HepG2 (cell line): ENCODE data around the gene SSPN. TPM values are rescaled to one million over a fixed set of nuclear protein-coding genes. Genes with fewer than 3 reads are reported as not detected.

ENCODE experiments used
- BCL3 ChIP-seq: sonication (generic); formaldehyde crosslinking; IDR thresholded peaks from 2 replicates; pipeline ENCODE4 v1.5.1; 2020; ENCODE audit warnings: mild to moderate bottlenecking, missing genetic modification reagents, moderate library complexity
- FOXA1 ChIP-seq, 2 experiments: fragments of 450-650 bp in 1 of 2; sonication (generic) in 1 of 2; formaldehyde crosslinking in 1 of 2; IDR thresholded peaks; 2 replicates each; pipeline versions ENCODE4 v1.4.0 to v1.6.1; 2016 to 2020; ENCODE audit warnings: missing genetic modification reagents in 1 of 2
- GATAD2A ChIP-seq: IDR thresholded peaks from 2 replicates; pipeline ENCODE4 v1.6.1; 2016
- GFI1 ChIP-seq: sonication (generic); formaldehyde crosslinking; IDR thresholded peaks from 2 replicates; pipeline ENCODE4 v1.5.0; 2020; ENCODE audit warnings: missing genetic modification reagents, mild to moderate bottlenecking, borderline replicate concordance
- HNF4A ChIP-seq: sonication (generic); formaldehyde crosslinking; IDR thresholded peaks from 2 replicates; pipeline ENCODE4 v1.4.0; 2020; ENCODE audit warnings: missing genetic modification reagents
- MAF1 ChIP-seq: sonication (generic); formaldehyde crosslinking; IDR thresholded peaks from 2 replicates; pipeline ENCODE4 v1.5.0; 2020; ENCODE audit warnings: missing genetic modification reagents, borderline replicate concordance
- MEIS1 ChIP-seq: sonication (generic); formaldehyde crosslinking; IDR thresholded peaks from 2 replicates; pipeline ENCODE4 v1.9.0; 2021; ENCODE audit warnings: mild to moderate bottlenecking, missing genetic modification reagents, moderate library complexity, borderline replicate concordance
- MIXL1 ChIP-seq: IDR thresholded peaks from 2 replicates; pipeline ENCODE4 v1.6.1; 2016
- NR2F6 ChIP-seq, 2 experiments: IDR thresholded peaks; 2 replicates each; pipeline ENCODE4 v1.6.1; 2016; ENCODE audit warnings: antibody characterized with exemption in 1 of 2, mild to moderate bottlenecking in 1 of 2
- PTBP1 ChIP-seq: fragments of 200-400 bp; formaldehyde crosslinking; IDR thresholded peaks from 2 replicates; pipeline ENCODE4 v1.6.1; 2018; ENCODE audit warnings: low read length, low read depth; ENCODE audit not compliant: poor library complexity, severe bottlenecking
- ZNF576 ChIP-seq: sonication (generic); formaldehyde crosslinking; IDR thresholded peaks from 2 replicates; pipeline ENCODE4 v1.4.0; 2020; ENCODE audit warnings: mild to moderate bottlenecking, missing genetic modification reagents
- ZNF710 ChIP-seq: sonication (generic); formaldehyde crosslinking; IDR thresholded peaks from 2 replicates; pipeline ENCODE4 v1.5.0; 2020; ENCODE audit warnings: mild to moderate bottlenecking, missing genetic modification reagents, borderline replicate concordance
- ZNF768 ChIP-seq: sonication (generic); formaldehyde crosslinking; IDR thresholded peaks from 2 replicates; pipeline ENCODE4 v1.4.0; 2020; ENCODE audit warnings: missing genetic modification reagents
- ZNF780A ChIP-seq: sonication (generic); formaldehyde crosslinking; IDR thresholded peaks from 2 replicates; pipeline ENCODE4 v1.8.0; 2022; ENCODE audit warnings: mild to moderate bottlenecking, missing genetic modification reagents, moderate library complexity
- polyA plus RNA-seq, 8 experiments: library from polyadenylated mRNA; depleted of rRNA in 3 of 8; stranded (reverse) in 7 of 8; unstranded in 1 of 8; fragments of >200 nt; fragmentation: Illumina TruSeq in 4 of 8; extraction: Trizol in 4 of 8; gene quantifications; 2 replicates each; pipeline versions ENCODE4 v1.2.1 to v1.2.3, GENCODE V29; 2011 to 2016; ENCODE audit warnings: low read depth in 4 of 8, missing spikeins in 1 of 8, mixed read lengths in 1 of 8; ENCODE audit not compliant: insufficient read depth in 1 of 8
- total RNA-seq, 5 experiments: library from RNA; depleted of rRNA; stranded (reverse); fragments of >200 nt; fragmentation: Illumina TruSeq; extraction: Trizol; gene quantifications; 2 replicates each; pipeline ENCODE4 v1.2.3, GENCODE V29; 2016; ENCODE audit warnings: low read depth in 1 of 5

SSPN gene
- total and polyA plus RNA-seq, 2 of the 13 experiments (the other 11 are each of a cell fraction or from before 2014, with no cell fraction given) = not detected

- TF ChIP-seq BCL3 (CRISPR knock-in tag) (no peak), ZNF710 (CRISPR knock-in tag) (no peak), MAF1 (no peak), ZNF768 (CRISPR knock-in tag) (no peak), ZNF576 (no peak), PTBP1 (no peak), FOXA1 (IDR thresholded peaks at IDR 0.05) (no peak), FOXA1 (CRISPR knock-in tag; IDR thresholded peaks at IDR 0.05) (0 out of 2 replicates have a peak, but pooled peaks have one; percentile 19), NR2F6 (IDR thresholded peaks at IDR 0.05) (peak; percentile 2; the same call in 1 of the 2 replicates), NR2F6 (CRISPR knock-in tag; IDR thresholded peaks at IDR 0.05) (no peak), MEIS1 (CRISPR knock-in tag) (no peak), HNF4A (CRISPR knock-in tag) (peak; percentile 43; the same call in 1 of the 2 replicates), GFI1 (CRISPR knock-in tag) (0 out of 2 replicates have a peak, but pooled peaks have one; percentile 34), MIXL1 (CRISPR knock-in tag) (no peak), ZNF780A (CRISPR knock-in tag) (no peak), GATAD2A (0 out of 2 replicates have a peak, but pooled peaks have one; percentile 8)
These were observed 44.8 kb downstream of the SSPN start (continued) for GRCh38 chr12:26239852-26240815.
